ENCODE measurements around the gene TAL1. TPM values are rescaled to one million over a fixed set of nuclear protein-coding genes. Genes with fewer than 3 reads are reported as not detected.
A peak's percentile ranks its signal among the peaks of the same experiment; 100 is the strongest.

TAL1 gene
- total and polyA plus RNA-seq, 2 donors (not counting 3 experiments of a cell fraction or from before 2014, with no cell fraction given): 36.7 to 52.4 TPM

DNA sequence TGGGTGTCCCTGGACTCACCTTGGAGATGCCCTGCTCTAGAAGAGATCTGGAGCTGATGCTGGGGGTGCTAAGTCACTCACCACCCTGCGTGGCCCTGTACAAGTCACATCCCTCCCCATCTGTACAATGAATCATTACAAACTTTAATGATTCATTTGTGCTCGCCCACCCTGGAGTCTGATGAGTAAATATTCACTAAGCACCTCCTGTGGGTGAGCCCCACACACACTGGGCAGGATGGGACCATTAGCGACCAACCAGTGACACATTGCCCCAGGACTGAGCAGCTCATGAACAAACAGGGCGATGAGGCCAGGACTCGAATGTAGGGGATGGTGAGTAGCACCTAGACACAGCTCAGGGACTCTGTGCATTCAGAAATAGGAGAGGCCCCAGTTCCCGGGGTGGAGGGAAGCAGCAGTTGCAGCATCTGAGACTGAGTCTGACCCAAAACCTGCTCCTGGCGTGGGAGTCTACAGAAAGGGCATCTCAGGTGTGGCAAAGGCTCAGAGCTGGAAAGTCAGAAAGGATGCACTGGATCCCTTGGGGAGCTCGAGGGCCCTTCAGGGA is 24.1 kb downstream of the TAL1 start:
- FAIRE-seq: no peak
- CTCF ChIA-PET: interaction anchor here (0.7 to 2.1 kb wide), 7 partner anchors 9 to 55 kb away, joined by 3 to 7 read pairs (median 5); no protein-coding TSS in a partner anchor

DNA sequence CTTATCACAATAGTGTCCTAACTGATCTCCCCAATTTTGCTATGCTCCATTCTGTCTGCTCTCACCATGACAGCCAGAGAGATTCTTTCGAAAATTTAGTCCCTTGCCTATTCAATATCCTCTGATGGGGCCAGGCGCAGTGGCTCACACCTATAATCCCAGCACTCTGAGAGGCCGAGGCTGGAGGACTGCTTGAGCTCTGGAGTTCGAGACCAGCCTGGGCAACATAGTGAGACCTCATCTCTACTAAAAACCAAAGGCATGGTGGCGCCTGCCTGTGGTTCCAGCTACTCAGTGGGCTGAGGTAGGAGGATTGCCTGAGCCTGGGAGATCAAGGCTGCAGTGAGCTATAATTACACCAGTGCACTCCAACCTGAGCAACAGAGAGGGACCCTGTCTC is 26.1 kb downstream of the TAL1 start:
- H3K4me3 ChIP-seq (replicated peaks in 1 of 3; ENCODE audit: insufficient read depth in 1 of 3, low read depth in 1 of 3, low read length in 3 of 3): no peak overlapping the region
- POLR2A ChIA-PET: no interaction called here
- TF ChIP-seq, protein P1, sequence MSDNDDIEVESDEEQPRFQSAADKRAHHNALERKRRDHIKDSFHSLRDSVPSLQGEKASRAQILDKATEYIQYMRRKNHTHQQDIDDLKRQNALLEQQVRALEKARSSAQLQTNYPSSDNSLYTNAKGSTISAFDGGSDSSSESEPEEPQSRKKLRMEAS (IDR thresholded peaks at IDR 0.05; ENCODE audit: insufficient read depth, insufficient read length): no peak
- TF ChIP-seq EZH2 (IDR thresholded peaks at IDR 0.05; ENCODE audit: borderline replicate concordance, low read depth, low read length, severe bottlenecking): no peak
- no peak for TF ChIP-seq POLR2AphosphoS5 (IDR thresholded peaks at IDR 0.05; ENCODE audit: insufficient read depth, low read depth, low read length)
- no peak for TF ChIP-seq POLR2A (IDR thresholded peaks at IDR 0.05; ENCODE audit: low read depth, low read length)
- no peak for TF ChIP-seq GATA2 (IDR thresholded peaks at IDR 0.05; ENCODE audit: insufficient read depth, insufficient read length, low read depth, low read length)
- no peak for TF ChIP-seq MYC (IDR thresholded peaks at IDR 0.05; ENCODE audit: low read depth, low read length)
- TF ChIP-seq FOS (IDR thresholded peaks at IDR 0.05; ENCODE audit: borderline replicate concordance, insufficient read depth, low read length): no peak
- no peak for TF ChIP-seq JUN (IDR thresholded peaks at IDR 0.05; ENCODE audit: borderline replicate concordance, insufficient read depth, insufficient read length, low read depth)
- TF ChIP-seq, protein P2, sequence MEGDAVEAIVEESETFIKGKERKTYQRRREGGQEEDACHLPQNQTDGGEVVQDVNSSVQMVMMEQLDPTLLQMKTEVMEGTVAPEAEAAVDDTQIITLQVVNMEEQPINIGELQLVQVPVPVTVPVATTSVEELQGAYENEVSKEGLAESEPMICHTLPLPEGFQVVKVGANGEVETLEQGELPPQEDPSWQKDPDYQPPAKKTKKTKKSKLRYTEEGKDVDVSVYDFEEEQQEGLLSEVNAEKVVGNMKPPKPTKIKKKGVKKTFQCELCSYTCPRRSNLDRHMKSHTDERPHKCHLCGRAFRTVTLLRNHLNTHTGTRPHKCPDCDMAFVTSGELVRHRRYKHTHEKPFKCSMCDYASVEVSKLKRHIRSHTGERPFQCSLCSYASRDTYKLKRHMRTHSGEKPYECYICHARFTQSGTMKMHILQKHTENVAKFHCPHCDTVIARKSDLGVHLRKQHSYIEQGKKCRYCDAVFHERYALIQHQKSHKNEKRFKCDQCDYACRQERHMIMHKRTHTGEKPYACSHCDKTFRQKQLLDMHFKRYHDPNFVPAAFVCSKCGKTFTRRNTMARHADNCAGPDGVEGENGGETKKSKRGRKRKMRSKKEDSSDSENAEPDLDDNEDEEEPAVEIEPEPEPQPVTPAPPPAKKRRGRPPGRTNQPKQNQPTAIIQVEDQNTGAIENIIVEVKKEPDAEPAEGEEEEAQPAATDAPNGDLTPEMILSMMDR (IDR thresholded peaks at IDR 0.05; ENCODE audit: extremely low read depth in 1 of 2, insufficient read depth in 1 of 2, low read depth in 1 of 2, low read length in 2 of 2): no peak
- DNase-seq (ENCODE audit: low read depth, low spot score) (no peak), FAIRE-seq (no peak)
- H3K4me1 ChIP-seq (ENCODE audit: control insufficient read depth, extremely low read depth, insufficient read depth, low read length): peaks cover 21% of the 10 kb centered on the region
- no peak overlapping the region for H3K4me2 ChIP-seq (ENCODE audit: insufficient read depth, low read length)
- no peak overlapping the region for H2AFZ ChIP-seq (ENCODE audit: low read depth, low read length)
- no peaks in the 10 kb centered on the region for H3K9me3 ChIP-seq (replicated peaks; ENCODE audit: control insufficient read depth, insufficient read depth, low read length)
- intact Hi-C loops (cut with micrococcal nuclease) (no loop called here), dilution Hi-C loops (cut with MboI; ENCODE audit: extremely low pct_ligation_motif_present, low sequenced_read_pairs) (no loop called here)
- H3K9ac ChIP-seq (replicated peaks; ENCODE audit: extremely low read depth, insufficient read depth, low read length): no peak overlapping the region
- CTCF ChIA-PET: interaction anchor here (0.9 to 2.2 kb wide), 4 partner anchors 12 to 57 kb away, joined by 3 to 15 read pairs (median 6); no protein-coding TSS in a partner anchor
- no TSS peak for BruUV-seq (replicated peaks)
- H4K20me1 ChIP-seq (replicated peaks; ENCODE audit: control insufficient read depth, extremely low read depth, insufficient read depth, low read length): no peaks in the 10 kb centered on the region
- H3K27ac ChIP-seq (ENCODE audit: insufficient read depth, low read depth, low read length): no peak overlapping the region
- no peaks in the 10 kb centered on the region for H3K36me3 ChIP-seq (ENCODE audit: control insufficient read depth in 2 of 2, extremely low read depth in 1 of 2, insufficient read depth in 2 of 2, low read length in 2 of 2)
- no peaks in the 10 kb centered on the region for H3K9me1 ChIP-seq (replicated peaks; ENCODE audit: control insufficient read depth, extremely low read depth, insufficient read depth, low read length)
- H3K79me2 ChIP-seq (ENCODE audit: control insufficient read depth, insufficient read depth, low read length): no peaks in the 10 kb centered on the region
- no peaks in the 10 kb centered on the region for H3K27me3 ChIP-seq (ENCODE audit: control insufficient read depth in 2 of 2, insufficient read depth in 2 of 2, low read length in 2 of 2)

More for the DNA sequence above, 24.1 kb downstream of the TAL1 start:
- H3K9ac ChIP-seq (replicated peaks; ENCODE audit: extremely low read depth, insufficient read depth, low read length): no peak overlapping the region
- no peak overlapping the region for H3K4me2 ChIP-seq (ENCODE audit: insufficient read depth, low read length)
- no TSS peak for BruUV-seq (replicated peaks)
- TF ChIP-seq POLR2AphosphoS5 (IDR thresholded peaks at IDR 0.05; ENCODE audit: insufficient read depth, low read depth, low read length): no peak
- TF ChIP-seq FOS (IDR thresholded peaks at IDR 0.05; ENCODE audit: borderline replicate concordance, insufficient read depth, low read length): peak; percentile 79
- dilution Hi-C loops (cut with MboI; ENCODE audit: extremely low pct_ligation_motif_present, low sequenced_read_pairs): no loop called here
- H3K9me1 ChIP-seq (replicated peaks; ENCODE audit: control insufficient read depth, extremely low read depth, insufficient read depth, low read length): no peaks in the 10 kb centered on the region
- H3K27me3 ChIP-seq (ENCODE audit: control insufficient read depth in 2 of 2, insufficient read depth in 2 of 2, low read length in 2 of 2): no peaks in the 10 kb centered on the region
- POLR2A ChIA-PET: no interaction called here
- H2AFZ ChIP-seq (ENCODE audit: low read depth, low read length): no peak overlapping the region
- no peaks in the 10 kb centered on the region for H3K79me2 ChIP-seq (ENCODE audit: control insufficient read depth, insufficient read depth, low read length)
- H3K36me3 ChIP-seq (ENCODE audit: control insufficient read depth in 2 of 2, extremely low read depth in 1 of 2, insufficient read depth in 2 of 2, low read length in 2 of 2): no peaks in the 10 kb centered on the region
- H4K20me1 ChIP-seq (replicated peaks; ENCODE audit: control insufficient read depth, extremely low read depth, insufficient read depth, low read length): no peaks in the 10 kb centered on the region
- no peak overlapping the region for H3K4me3 ChIP-seq (replicated peaks in 1 of 3; ENCODE audit: insufficient read depth in 1 of 3, low read depth in 1 of 3, low read length in 3 of 3)
- intact Hi-C loops (cut with micrococcal nuclease): no loop called here
- H3K4me1 ChIP-seq (ENCODE audit: control insufficient read depth, extremely low read depth, insufficient read depth, low read length): peaks cover 41% of the 10 kb centered on the region
- H3K9me3 ChIP-seq (replicated peaks; ENCODE audit: control insufficient read depth, insufficient read depth, low read length): no peaks in the 10 kb centered on the region
- no peak overlapping the region for H3K27ac ChIP-seq (ENCODE audit: insufficient read depth, low read depth, low read length)
- peak; percentile 28 for DNase-seq (ENCODE audit: low read depth, low spot score)
